ENCODE measurements around the gene C1orf116. TPM values are rescaled to one million over a fixed set of nuclear protein-coding genes. Genes with fewer than 3 reads are reported as not detected.

C1orf116 gene
- total RNA-seq: under 1 TPM in 1 of 2 experiments, not detected in 1; 0.14 TPM
- polyA plus RNA-seq: not detected

DNA sequence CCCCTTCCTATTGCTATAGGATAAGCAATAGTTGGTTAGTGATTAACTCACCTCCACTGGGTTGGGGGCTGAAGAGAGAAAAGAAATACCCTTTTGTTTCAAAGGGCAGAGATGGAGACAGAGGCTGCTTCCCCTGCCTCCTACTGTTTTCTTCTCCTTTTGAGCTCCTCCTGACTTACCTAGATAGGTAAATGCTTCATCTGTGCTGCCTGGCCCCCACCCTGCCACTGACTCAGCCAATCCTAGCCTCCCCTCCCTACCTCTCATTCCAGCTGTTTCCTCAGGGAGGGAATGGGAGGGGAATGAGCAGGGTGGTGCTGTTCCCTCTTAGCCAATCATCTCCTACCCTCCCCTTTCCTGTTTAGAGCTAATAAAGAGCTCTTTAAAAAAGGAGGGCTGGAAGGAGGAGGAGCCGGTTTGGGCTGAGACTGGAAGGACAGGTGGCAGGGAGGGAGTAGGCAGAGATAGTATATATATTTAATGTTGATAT is at the start of gene C1orf116:
Gene C1orf116 (minus strand): TSS at position 229 of the 490 bp plus-strand sequence. CDS start 5,158 bp downstream, outside the sequence.
- DNase-seq: no peak
- no peaks in the 10 kb centered on the region for H3K4me1 Mint-ChIP-seq
- no peaks in the 10 kb centered on the region for H3K36me3 ChIP-seq (ENCODE audit: insufficient read depth, low read length)
- H3K36me3 Mint-ChIP-seq: no peaks in the 10 kb centered on the region
- H3K9me3 Mint-ChIP-seq: no peaks in the 10 kb centered on the region
- no peaks in the 10 kb centered on the region for H3K4me1 ChIP-seq (ENCODE audit: insufficient read depth, low read length)
- ChIA-PET POLR2A (ENCODE audit: partially characterized antibody) (interaction anchor here (1.2 kb wide), 1 partner anchor 20 kb away, joined by 3 read pairs; the partner anchor contains the start of gene PFKFB2), CTCF (ENCODE audit: partially characterized antibody) (interaction anchor here (1.0 to 1.2 kb wide), 3 partner anchors 18 to 28 kb away, joined by 3 read pairs; no protein-coding TSS in a partner anchor)
- H3K27ac ChIP-seq (ENCODE audit: low read depth, low read length): no peak within 1 kb of the TSS
- peaks cover 34 to 43% of the 10 kb centered on the region in 2 donors for H3K27me3 Mint-ChIP-seq
- intact Hi-C loops (cut with micrococcal nuclease): no loop called here
- H3K9me3 ChIP-seq (ENCODE audit: control insufficient read depth in 1 of 2, low read length in 2 of 2): no peaks in the 10 kb centered on the region
- H3K4me3 ChIP-seq (ENCODE audit: low read length in 2 of 2): no peak within 1 kb of the TSS
- no peak within 1 kb of the TSS for H3K4me3 Mint-ChIP-seq
- H3K27me3 ChIP-seq (ENCODE audit: insufficient read depth, low read length): peaks cover 14% of the 10 kb centered on the region
- H3K27ac Mint-ChIP-seq: no peak within 1 kb of the TSS

DNA sequence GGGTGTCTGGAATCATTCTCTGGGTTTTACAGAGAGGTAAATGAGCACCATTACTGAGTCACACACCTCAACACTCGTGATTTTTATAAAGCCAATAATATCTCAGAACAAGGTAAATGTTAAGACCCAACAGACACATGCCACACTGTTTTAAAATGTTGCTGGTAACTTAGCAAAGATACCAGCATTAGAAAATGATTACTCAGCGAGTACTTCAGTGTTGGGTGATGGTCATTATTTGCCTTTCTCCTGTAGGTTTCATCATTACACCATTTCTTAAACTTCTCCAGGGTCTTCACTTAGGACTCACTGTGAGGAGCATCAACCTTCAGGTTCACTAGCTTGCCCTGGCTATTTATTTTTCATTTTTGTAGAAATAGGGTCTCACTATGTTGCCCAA is 49.2 kb upstream of the C1orf116 start:
- Histone ChIP-seq H3K27me3 (ENCODE audit: insufficient read depth, low read length) (no peaks in the 10 kb centered on the region), H3K4me1 (ENCODE audit: insufficient read depth, low read length) (no peaks in the 10 kb centered on the region)
- intact Hi-C loops (cut with micrococcal nuclease): no loop called here

DNA sequence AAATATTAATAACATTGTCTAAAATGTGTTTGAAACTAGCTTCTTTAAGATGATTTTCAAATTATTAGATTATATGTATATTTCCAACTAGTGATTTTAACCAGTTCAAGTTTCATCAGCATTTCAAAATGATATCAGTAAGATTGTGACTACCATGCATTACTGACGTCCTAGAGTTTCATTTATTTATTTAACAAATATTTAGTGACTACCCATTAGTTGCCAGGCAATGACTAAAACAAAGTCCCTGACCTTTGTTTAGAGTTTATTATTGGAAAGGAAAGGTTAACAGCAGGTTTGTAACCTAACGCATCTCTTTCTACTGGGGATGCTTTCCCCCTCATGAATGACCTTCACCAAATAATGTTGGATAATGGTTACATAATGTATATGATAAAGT is 48.5 kb upstream of the C1orf116 start:
- ChIA-PET CTCF (ENCODE audit: partially characterized antibody) (interaction anchor here (0.7 to 8.4 kb wide), 9 partner anchors 8 to 420 kb away, joined by 3 to 142 read pairs (median 4); partner anchors contain the start of gene PFKFB2), POLR2A (ENCODE audit: partially characterized antibody) (interaction anchor here (1.0 kb wide), 1 partner anchor 40 kb away, joined by 3 read pairs; no protein-coding TSS in a partner anchor)
- H3K27me3 ChIP-seq (ENCODE audit: insufficient read depth, low read length): no peaks in the 10 kb centered on the region
- no peak overlapping the region for H3K27ac Mint-ChIP-seq
- no peaks in the 10 kb centered on the region for H3K36me3 ChIP-seq (ENCODE audit: insufficient read depth, low read length)
- peaks cover 13 to 19% of the 10 kb centered on the region in 2 donors for H3K27me3 Mint-ChIP-seq
- intact Hi-C loops (cut with micrococcal nuclease): no loop called here
- no peak overlapping the region for H3K27ac ChIP-seq (ENCODE audit: low read depth, low read length)
- no peak overlapping the region for H3K4me3 Mint-ChIP-seq
- no peak overlapping the region for H3K4me3 ChIP-seq (ENCODE audit: low read length in 2 of 2)
- H3K36me3 Mint-ChIP-seq: no peaks in the 10 kb centered on the region
- H3K9me3 ChIP-seq (ENCODE audit: control insufficient read depth in 1 of 2, low read length in 2 of 2): no peaks in the 10 kb centered on the region
- H3K4me1 ChIP-seq (ENCODE audit: insufficient read depth, low read length): no peaks in the 10 kb centered on the region
- H3K4me1 Mint-ChIP-seq: peaks cover 3 to 11% (median 7%) of the 10 kb centered on the region in 4 donors
- no peaks in the 10 kb centered on the region for H3K9me3 Mint-ChIP-seq
- no peak for DNase-seq

More for the DNA sequence above, 49.2 kb upstream of the C1orf116 start:
- POLR2A ChIA-PET (ENCODE audit: partially characterized antibody): no interaction called here
- CTCF ChIA-PET (ENCODE audit: partially characterized antibody): interaction anchor here (1.0 to 8.4 kb wide), 5 partner anchors 11 to 417 kb away, joined by 3 to 142 read pairs (median 62); partner anchors contain the start of gene PFKFB2
- Mint-ChIP-seq H3K9me3 (no peaks in the 10 kb centered on the region), H3K36me3 (no peaks in the 10 kb centered on the region), H3K4me1 (peaks cover 3 to 11% (median 8%) of the 10 kb centered on the region in 4 donors), H3K27me3 (peaks cover 10 to 19% of the 10 kb centered on the region in 2 donors), H3K27ac (no peak overlapping the region), H3K4me3 (no peak overlapping the region)
- Histone ChIP-seq H3K36me3 (ENCODE audit: insufficient read depth, low read length) (no peaks in the 10 kb centered on the region), H3K9me3 (ENCODE audit: control insufficient read depth in 1 of 2, low read length in 2 of 2) (no peaks in the 10 kb centered on the region), H3K27ac (ENCODE audit: low read depth, low read length) (no peak overlapping the region), H3K4me3 (ENCODE audit: low read length in 2 of 2) (no peak overlapping the region)
- DNase-seq: no peak

DNA sequence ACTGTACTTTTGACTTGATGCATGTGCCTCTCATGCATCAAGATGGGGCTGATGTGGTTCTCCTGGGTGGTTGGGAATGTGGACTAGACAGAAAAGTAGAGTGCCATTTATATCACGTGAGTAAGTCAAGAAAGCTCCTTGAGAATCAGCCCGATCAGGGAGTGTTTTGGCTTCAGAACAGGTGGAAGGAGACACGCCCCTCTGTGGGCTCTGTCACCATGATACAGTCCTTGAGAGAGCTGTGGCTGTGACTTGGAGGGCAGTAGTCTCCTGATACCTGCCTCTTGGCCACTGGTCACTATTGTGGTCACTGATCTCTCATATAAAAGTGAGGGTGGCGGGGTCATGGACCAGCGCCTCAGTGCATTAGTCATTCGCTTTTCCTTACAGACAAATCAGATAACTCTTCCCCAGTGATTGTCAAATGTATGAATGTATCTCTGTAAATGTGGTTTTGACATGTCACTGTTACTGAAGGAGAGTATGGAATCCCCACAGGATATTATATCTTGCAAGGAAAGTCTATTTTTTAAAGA is 47.2 kb upstream of the C1orf116 start:
- Mint-ChIP-seq H3K27ac (no peak overlapping the region), H3K4me3 (no peak overlapping the region), H3K9me3 (no peaks in the 10 kb centered on the region), H3K4me1 (peaks cover 2 to 4% (median 3%) of the 10 kb centered on the region in 4 donors), H3K36me3 (no peaks in the 10 kb centered on the region), H3K27me3 (peaks cover 13 to 14% of the 10 kb centered on the region in 2 donors)
- H3K27me3 ChIP-seq (ENCODE audit: insufficient read depth, low read length): no peaks in the 10 kb centered on the region
- CTCF ChIA-PET (ENCODE audit: partially characterized antibody): interaction anchor here (0.7 to 8.4 kb wide), 12 partner anchors 9 to 450 kb away, joined by 3 to 142 read pairs (median 6); partner anchors contain the start of genes C4BPB and PFKFB2
- H3K4me3 ChIP-seq (ENCODE audit: low read length in 2 of 2): no peak overlapping the region
- DNase-seq: no peak
- no peak overlapping the region for H3K27ac ChIP-seq (ENCODE audit: low read depth, low read length)
- POLR2A ChIA-PET (ENCODE audit: partially characterized antibody): interaction anchor here (1.0 kb wide), 1 partner anchor 39 kb away, joined by 3 read pairs; no protein-coding TSS in a partner anchor
- H3K36me3 ChIP-seq (ENCODE audit: insufficient read depth, low read length): no peaks in the 10 kb centered on the region
- H3K9me3 ChIP-seq (ENCODE audit: control insufficient read depth in 1 of 2, low read length in 2 of 2): no peaks in the 10 kb centered on the region
- H3K4me1 ChIP-seq (ENCODE audit: insufficient read depth, low read length): no peaks in the 10 kb centered on the region
- intact Hi-C loops (cut with micrococcal nuclease): loop anchor here (5.0 to 10.0 kb wide), 4 partner anchors 72 to 445 kb away; partner anchors contain the start of gene DYRK3

DNA sequence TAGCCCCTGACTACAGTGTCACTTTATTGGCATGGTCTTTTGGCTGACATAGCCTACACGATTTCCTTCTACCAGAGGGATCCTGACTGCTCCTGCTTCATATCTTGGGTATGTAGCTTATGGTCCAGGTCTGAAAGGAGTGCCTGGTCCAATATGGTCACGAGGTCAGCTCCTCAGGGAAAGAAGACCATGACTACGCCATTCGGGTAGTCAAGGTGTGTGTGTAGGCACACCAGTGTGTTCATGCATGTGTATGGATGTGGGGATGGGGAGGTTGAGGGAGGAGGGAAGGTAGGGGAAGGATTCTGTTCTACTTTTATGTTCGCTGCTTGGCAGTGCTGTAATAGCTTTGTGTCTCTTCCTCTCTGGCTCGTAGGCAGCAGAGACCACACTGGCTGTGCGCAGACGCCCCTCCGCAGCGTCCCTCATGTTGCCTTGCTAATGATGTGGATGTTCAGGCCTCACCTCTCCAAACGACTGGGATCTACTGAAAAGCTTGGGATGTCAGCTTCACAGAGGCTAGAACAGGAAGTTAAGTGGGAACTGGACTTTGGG is 46.1 kb upstream of the C1orf116 start:
- Mint-ChIP-seq H3K27me3 (peaks cover 9 to 13% of the 10 kb centered on the region in 2 donors), H3K4me1 (peaks cover 0 to 2% (median under 1%) of the 10 kb centered on the region in 4 donors), H3K27ac (peak overlapping the region in 1 of 7 donors; percentile 32), H3K9me3 (no peaks in the 10 kb centered on the region), H3K36me3 (no peaks in the 10 kb centered on the region), H3K4me3 (no peak overlapping the region)
- H3K27ac ChIP-seq (ENCODE audit: low read depth, low read length): no peak overlapping the region
- H3K27me3 ChIP-seq (ENCODE audit: insufficient read depth, low read length): no peaks in the 10 kb centered on the region
- no peaks in the 10 kb centered on the region for H3K36me3 ChIP-seq (ENCODE audit: insufficient read depth, low read length)
- H3K4me3 ChIP-seq (ENCODE audit: low read length in 2 of 2): no peak overlapping the region
- CTCF ChIA-PET (ENCODE audit: partially characterized antibody): interaction anchor here (1.0 to 8.4 kb wide), 8 partner anchors 26 to 420 kb away, joined by 3 to 142 read pairs (median 5); partner anchors contain the start of gene PFKFB2
- POLR2A ChIA-PET (ENCODE audit: partially characterized antibody): interaction anchor here (0.7 to 1.1 kb wide), 2 partner anchors 25 to 29 kb away, joined by 3 read pairs; partner anchors contain the start of gene PFKFB2
- no peak for DNase-seq
- no peaks in the 10 kb centered on the region for H3K4me1 ChIP-seq (ENCODE audit: insufficient read depth, low read length)
- intact Hi-C loops (cut with micrococcal nuclease): loop anchor here (5.0 to 10.0 kb wide), 4 partner anchors 71 to 444 kb away; partner anchors contain the start of gene DYRK3
- H3K9me3 ChIP-seq (ENCODE audit: control insufficient read depth in 1 of 2, low read length in 2 of 2): no peaks in the 10 kb centered on the region

DNA sequence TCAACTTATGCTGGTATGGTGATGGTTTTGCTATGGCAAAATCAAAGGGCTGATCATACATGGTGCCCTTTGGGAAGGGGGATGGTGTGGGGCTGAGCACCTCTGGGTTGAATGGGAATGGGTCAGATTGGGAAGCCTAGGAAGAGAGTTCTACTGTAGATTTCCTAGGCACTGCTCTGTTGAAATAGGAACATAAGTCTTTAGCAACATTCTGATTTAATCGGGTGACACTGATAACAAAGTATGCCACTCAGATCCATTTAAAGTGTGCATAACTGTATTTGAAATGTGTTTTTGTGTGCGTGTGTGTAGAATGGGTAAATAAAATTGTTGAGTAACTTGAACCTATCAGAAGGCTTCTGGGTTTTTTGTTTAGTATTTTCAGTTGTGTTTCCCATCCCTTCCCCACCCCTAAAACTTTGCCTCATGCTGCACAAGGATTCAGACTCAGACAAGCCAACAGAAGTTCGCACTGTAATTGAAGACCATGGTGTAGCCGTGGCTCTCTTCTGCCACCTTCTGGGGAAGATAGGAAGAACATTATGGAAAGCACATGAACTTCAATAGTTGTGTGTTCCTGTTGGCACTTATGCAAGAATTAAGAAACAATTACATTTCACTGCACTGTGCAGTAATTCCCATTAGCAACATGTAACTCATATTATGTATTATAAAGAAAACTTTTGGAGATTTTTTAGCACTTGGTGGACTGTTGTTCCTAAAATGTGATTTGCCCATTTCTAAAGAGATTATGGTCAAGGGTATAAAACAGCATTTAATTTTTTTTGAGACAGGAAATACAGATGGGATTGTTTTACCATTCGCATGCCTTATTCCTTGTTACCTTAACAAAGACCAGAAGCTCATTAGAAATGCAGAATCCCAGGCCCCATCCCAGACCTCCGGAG is 45.2 kb upstream of the C1orf116 start:
- Mint-ChIP-seq H3K27me3 (peaks cover 7 to 11% of the 10 kb centered on the region in 2 donors), H3K27ac (no peak overlapping the region)
- H3K27me3 ChIP-seq (ENCODE audit: insufficient read depth, low read length): no peaks in the 10 kb centered on the region

More for the DNA sequence above, 45.2 kb upstream of the C1orf116 start:
- intact Hi-C loops (cut with micrococcal nuclease): loop anchor here (1.0 to 10.0 kb wide), 6 partner anchors 27 to 443 kb away; partner anchors contain the start of gene DYRK3
- Histone ChIP-seq H3K4me1 (ENCODE audit: insufficient read depth, low read length) (no peaks in the 10 kb centered on the region), H3K27ac (ENCODE audit: low read depth, low read length) (no peak overlapping the region), H3K9me3 (ENCODE audit: control insufficient read depth in 1 of 2, low read length in 2 of 2) (no peaks in the 10 kb centered on the region), H3K4me3 (ENCODE audit: low read length in 2 of 2) (no peak overlapping the region), H3K36me3 (ENCODE audit: insufficient read depth, low read length) (no peaks in the 10 kb centered on the region)
- ChIA-PET CTCF (ENCODE audit: partially characterized antibody) (interaction anchor here (1.0 to 8.4 kb wide), 7 partner anchors 25 to 421 kb away, joined by 3 to 142 read pairs (median 5); partner anchors contain the start of gene PFKFB2), POLR2A (ENCODE audit: partially characterized antibody) (interaction anchor here (1.1 kb wide), 1 partner anchor 25 kb away, joined by 3 read pairs; the partner anchor contains the start of gene PFKFB2)
- DNase-seq: peak; percentile 69 to 75 (median 72)
- H3K4me3 Mint-ChIP-seq: no peak overlapping the region
- peaks cover 0 to 2% (median under 1%) of the 10 kb centered on the region in 4 donors for H3K4me1 Mint-ChIP-seq
- H3K9me3 Mint-ChIP-seq: no peaks in the 10 kb centered on the region
- no peaks in the 10 kb centered on the region for H3K36me3 Mint-ChIP-seq
